Measurements from ENCODE around the gene BCAR1. TPM values are rescaled to one million over a fixed set of nuclear protein-coding genes. Genes with fewer than 3 reads are reported as not detected.
"Not testable (repeated sequence)": the region's sequence is repeated elsewhere in the genome, so short reads cannot be mapped to it uniquely, and the experiment has no call there.

Gene BCAR1
- total RNA-seq, 2 donors from 2014 or later: 51.1 to 181 TPM

DNA sequence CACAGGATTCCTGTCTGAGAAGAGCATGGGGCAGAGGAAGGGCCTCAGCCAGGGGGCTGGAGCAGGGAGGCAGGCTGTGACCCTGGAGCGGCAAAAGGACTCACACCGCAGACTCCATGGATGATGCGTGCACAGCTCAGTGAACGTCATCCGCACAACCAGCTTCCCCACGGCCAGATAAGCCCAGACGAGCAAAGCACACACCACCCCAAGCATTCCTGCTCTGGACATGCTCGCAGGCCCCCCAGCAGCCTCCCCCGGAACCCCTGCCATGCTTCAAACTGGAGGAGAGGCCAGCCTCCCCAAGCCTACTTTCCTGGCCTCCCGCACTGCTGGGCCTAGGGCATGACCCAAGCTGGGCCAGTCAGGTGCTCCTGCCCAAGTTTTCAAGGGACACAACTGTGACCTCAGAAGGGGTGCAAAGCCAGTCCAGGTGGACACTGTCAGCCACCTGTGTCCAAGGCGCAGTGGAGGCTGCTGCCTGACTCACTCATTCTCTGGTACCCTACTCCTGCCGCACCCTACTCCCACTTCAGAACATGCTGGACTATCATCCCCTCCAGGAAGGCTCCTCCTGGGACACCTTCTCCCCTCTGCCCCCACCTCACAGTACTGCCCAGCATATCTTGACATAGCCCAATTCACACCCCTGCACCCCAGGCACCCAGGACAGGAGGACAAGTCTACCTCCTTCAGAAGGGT lies 4.8 kb downstream of the BCAR1 start:
- no peak for DNase-seq (ENCODE audit: low spot score)
- no peak for TF ChIP-seq POLR2A (IDR thresholded peaks at IDR 0.05)
- TF ChIP-seq POLR2AphosphoS5 (IDR thresholded peaks at IDR 0.05): no peak
- TF ChIP-seq, protein P1, sequence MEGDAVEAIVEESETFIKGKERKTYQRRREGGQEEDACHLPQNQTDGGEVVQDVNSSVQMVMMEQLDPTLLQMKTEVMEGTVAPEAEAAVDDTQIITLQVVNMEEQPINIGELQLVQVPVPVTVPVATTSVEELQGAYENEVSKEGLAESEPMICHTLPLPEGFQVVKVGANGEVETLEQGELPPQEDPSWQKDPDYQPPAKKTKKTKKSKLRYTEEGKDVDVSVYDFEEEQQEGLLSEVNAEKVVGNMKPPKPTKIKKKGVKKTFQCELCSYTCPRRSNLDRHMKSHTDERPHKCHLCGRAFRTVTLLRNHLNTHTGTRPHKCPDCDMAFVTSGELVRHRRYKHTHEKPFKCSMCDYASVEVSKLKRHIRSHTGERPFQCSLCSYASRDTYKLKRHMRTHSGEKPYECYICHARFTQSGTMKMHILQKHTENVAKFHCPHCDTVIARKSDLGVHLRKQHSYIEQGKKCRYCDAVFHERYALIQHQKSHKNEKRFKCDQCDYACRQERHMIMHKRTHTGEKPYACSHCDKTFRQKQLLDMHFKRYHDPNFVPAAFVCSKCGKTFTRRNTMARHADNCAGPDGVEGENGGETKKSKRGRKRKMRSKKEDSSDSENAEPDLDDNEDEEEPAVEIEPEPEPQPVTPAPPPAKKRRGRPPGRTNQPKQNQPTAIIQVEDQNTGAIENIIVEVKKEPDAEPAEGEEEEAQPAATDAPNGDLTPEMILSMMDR (IDR thresholded peaks at IDR 0.05): no peak
- no peaks in the 10 kb centered on the region for H3K27me3 ChIP-seq (replicated peaks; ENCODE audit: insufficient read depth)
- intact Hi-C loops (cut with DNase I): no loop called here
- 73% methylated on average over 12 of the region's 12 CpGs for WGBS
- H3K4me3 ChIP-seq: no peak overlapping the region
- H3K27ac ChIP-seq: peak overlapping the region; percentile 85 to 89
- no peaks in the 10 kb centered on the region for H3K9me3 ChIP-seq
- peaks cover 33% of the 10 kb centered on the region for H3K4me1 ChIP-seq (replicated peaks)
- H3K36me3 ChIP-seq: peaks cover 0 to 8% of the 10 kb centered on the region in 2 donors

GRCh38 chr16:75244844-75245758 lies 6.3 kb downstream of the BCAR1 start:
- peak overlapping the region; percentile 85 to 89 for H3K27ac ChIP-seq
- peak; percentile 68 for TF ChIP-seq POLR2A (IDR thresholded peaks at IDR 0.05)
- peak; percentile 63 for TF ChIP-seq POLR2AphosphoS5 (IDR thresholded peaks at IDR 0.05)
- TF ChIP-seq, protein P1 (IDR thresholded peaks at IDR 0.05): no peak
- no peak overlapping the region for H3K4me3 ChIP-seq
- peaks cover 0 to 8% of the 10 kb centered on the region in 2 donors for H3K36me3 ChIP-seq
- intact Hi-C loops (cut with DNase I): no loop called here
- 15% methylated on average over 25 of the region's 25 CpGs for WGBS
- peaks cover 33% of the 10 kb centered on the region for H3K4me1 ChIP-seq (replicated peaks)
- peak; percentile 68 for DNase-seq (ENCODE audit: low spot score)
- H3K9me3 ChIP-seq: no peaks in the 10 kb centered on the region
- H3K27me3 ChIP-seq (replicated peaks; ENCODE audit: insufficient read depth): no peaks in the 10 kb centered on the region

DNA sequence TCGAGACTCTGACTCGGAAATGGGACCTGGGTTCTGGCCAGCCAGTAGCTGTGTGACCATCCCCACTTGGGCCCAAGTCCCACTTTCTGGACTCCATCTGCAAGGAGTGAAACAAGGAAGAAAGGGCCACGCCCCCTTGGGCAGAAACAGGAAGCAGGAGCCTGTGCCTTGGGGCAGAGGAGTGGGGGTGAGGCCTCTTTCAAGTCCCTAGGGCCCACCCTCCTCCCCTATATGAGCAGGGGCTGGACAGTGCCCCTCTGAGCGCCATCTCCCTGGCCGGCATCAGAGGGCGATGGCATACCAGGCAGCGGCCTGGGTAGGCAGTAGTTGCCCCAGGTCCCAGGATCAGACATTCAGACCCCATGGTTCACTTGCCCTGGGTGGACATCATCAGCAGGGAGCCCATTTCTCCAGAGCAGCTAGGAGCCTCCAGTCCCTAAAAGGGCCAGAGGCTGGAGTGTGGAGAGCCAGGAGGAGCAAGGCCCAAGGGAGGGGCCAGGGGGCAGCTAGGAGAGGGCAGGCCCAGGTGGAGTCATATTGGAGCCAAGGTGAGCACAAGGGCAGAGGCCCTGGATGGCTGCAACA lies 7.1 kb downstream of the BCAR1 start:
- Histone ChIP-seq H3K27me3 (replicated peaks; ENCODE audit: insufficient read depth) (no peaks in the 10 kb centered on the region), H3K9me3 (no peaks in the 10 kb centered on the region), H3K4me3 (no peak overlapping the region), H3K36me3 (peaks cover 0 to 8% of the 10 kb centered on the region in 2 donors), H3K27ac (peak overlapping the region; percentile 85 to 89), H3K4me1 (replicated peaks) (peaks cover 30% of the 10 kb centered on the region)
- no peak for DNase-seq (ENCODE audit: low spot score)
- intact Hi-C loops (cut with DNase I): no loop called here
- WGBS: 53% methylated on average over 7 of the region's 7 CpGs
- no peak for TF ChIP-seq POLR2A (IDR thresholded peaks at IDR 0.05)
- TF ChIP-seq, protein P1 (IDR thresholded peaks at IDR 0.05): no peak
- no peak for TF ChIP-seq POLR2AphosphoS5 (IDR thresholded peaks at IDR 0.05)

- H3K4me1 ChIP-seq (replicated peaks): peaks cover 30% of the 10 kb centered on the region
- H3K27ac ChIP-seq: peak overlapping the region; percentile 85 to 89
- H3K9me3 ChIP-seq: no peaks in the 10 kb centered on the region
- TF ChIP-seq, protein P1 (IDR thresholded peaks at IDR 0.05): no peak
- TF ChIP-seq POLR2AphosphoS5 (IDR thresholded peaks at IDR 0.05): no peak
- TF ChIP-seq POLR2A (IDR thresholded peaks at IDR 0.05): no peak
- H3K4me3 ChIP-seq: no peak overlapping the region
- intact Hi-C loops (cut with DNase I): no loop called here
- 66% methylated on average over 20 of the region's 20 CpGs for WGBS
- peaks cover 0 to 8% of the 10 kb centered on the region in 2 donors for H3K36me3 ChIP-seq
- no peaks in the 10 kb centered on the region for H3K27me3 ChIP-seq (replicated peaks; ENCODE audit: insufficient read depth)
- no peak for DNase-seq (ENCODE audit: low spot score)
Measured at GRCh38 chr16:75243667-75244224, 7.7 kb downstream of the BCAR1 start.

DNA sequence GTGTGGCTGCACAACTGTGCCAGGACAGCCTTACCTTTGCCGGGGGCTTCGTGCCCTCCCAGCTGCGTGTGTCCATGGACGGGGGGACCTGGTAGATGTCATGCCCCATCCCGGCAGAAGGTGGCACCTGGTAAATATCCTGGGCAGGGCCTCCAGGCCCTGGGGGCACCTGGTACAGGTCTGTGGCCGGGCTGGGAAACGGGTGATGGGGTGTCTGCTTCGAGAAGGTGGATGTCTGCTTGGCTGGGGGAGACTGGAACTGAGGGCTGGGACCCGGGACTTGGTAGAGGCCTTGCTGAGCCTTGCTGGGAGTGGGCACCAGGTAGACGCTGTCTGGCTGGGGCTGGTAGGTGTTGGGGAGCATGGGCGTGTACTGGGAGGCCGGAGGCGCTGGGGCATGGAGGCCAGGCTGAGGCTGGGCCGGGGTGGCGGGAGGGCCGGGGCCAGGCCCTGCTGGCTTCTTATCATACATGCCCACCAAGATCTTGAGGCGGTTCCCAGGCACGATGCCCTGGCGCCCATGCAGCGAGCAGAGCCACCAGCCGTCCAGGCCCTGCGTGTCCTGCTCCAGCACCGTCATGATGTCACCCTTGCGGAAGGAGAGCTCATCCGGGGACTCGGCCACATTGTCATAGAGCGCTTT lies 8.9 kb downstream of the BCAR1 start:
- H3K27me3 ChIP-seq (replicated peaks; ENCODE audit: insufficient read depth); H3K36me3 ChIP-seq; H3K27ac ChIP-seq; DNase-seq (ENCODE audit: low spot score); H3K4me3 ChIP-seq; H3K9me3 ChIP-seq; intact Hi-C loops (cut with DNase I): not testable (repeated sequence)
- peaks cover 36% of the 10 kb centered on the region for H3K4me1 ChIP-seq (replicated peaks)
- 89% methylated on average over 27 of the region's 27 CpGs for WGBS

All from prostate gland (tissue), 2 donors.